ENCODE measurements around the gene BACE2. TPM values are rescaled to one million over a fixed set of nuclear protein-coding genes. Genes with fewer than 3 reads are reported as not detected.
"Not testable (repeated sequence)": the region's sequence is repeated elsewhere in the genome, so short reads cannot be mapped to it uniquely, and the experiment has no call there.

BACE2 gene
- total RNA-seq, 1 donor from 2014 or later: 43.2 TPM

DNA sequence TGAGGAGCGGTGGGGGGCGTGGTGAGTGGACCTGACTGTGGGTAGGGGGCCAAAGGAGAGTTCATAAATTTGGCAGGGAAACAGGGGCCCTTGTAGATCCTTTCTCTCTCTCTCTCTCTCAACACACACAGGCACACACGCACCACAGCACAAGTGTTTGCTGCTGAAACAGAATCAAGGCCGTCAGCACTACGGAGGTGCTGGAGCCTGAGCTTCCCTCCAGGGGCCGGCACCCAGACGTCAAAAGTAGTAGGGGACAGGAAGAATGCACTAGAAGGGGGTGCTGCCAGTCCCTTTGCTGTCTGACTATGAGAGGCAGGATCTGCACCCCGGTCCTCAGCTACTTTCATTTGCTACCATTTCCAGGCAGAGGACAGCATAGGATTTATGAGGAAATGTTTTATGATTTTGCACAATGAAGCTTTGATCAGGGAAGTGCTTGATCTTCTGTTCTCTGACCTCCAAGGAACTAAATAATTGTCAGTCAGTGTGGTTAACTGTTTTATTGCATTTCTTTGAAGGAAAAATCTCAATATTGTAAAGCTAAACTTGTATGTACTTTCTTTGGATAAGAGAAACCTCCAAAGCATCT lies 74.4 kb downstream of the BACE2 start:
- DNase-seq: no peak

GRCh38 chr21:41243107-41243506 lies 75.1 kb downstream of the BACE2 start:
- no peak for DNase-seq

- not testable (repeated sequence) for DNase-seq
Observed at GRCh38 chr21:41244266-41244880, 76.4 kb downstream of the BACE2 start.

DNA sequence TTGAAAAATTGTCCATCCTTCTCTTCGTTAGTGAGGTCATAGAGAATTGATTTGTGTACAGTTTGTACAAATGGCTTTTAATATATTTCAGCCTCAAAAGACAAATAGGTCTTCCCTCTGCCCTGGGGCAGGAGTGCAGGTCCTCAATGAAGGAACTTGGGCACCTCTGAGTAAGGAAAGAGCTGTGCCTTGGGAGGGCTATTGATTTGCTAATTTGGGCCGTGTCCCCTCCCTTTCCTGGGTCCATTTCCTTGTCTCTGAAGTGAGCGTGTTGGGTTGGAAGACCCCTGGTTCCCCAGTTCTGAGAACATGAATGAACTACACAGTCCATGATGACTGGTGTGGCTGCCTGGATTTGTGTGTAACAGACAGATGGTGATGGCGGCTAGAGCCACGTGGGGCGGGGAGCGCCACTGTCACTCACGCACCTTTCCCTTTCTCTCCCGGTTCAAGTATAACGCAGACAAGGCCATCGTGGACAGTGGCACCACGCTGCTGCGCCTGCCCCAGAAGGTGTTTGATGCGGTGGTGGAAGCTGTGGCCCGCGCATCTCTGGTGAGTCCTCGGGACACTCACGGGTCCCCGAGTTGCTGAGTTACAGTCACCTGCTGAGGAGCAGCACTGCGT lies 77.7 kb downstream of the BACE2 start:
- no peak for DNase-seq

- no peak for DNase-seq
Observed at GRCh38 chr21:41246808-41247207, 78.8 kb downstream of the BACE2 start.

DNA sequence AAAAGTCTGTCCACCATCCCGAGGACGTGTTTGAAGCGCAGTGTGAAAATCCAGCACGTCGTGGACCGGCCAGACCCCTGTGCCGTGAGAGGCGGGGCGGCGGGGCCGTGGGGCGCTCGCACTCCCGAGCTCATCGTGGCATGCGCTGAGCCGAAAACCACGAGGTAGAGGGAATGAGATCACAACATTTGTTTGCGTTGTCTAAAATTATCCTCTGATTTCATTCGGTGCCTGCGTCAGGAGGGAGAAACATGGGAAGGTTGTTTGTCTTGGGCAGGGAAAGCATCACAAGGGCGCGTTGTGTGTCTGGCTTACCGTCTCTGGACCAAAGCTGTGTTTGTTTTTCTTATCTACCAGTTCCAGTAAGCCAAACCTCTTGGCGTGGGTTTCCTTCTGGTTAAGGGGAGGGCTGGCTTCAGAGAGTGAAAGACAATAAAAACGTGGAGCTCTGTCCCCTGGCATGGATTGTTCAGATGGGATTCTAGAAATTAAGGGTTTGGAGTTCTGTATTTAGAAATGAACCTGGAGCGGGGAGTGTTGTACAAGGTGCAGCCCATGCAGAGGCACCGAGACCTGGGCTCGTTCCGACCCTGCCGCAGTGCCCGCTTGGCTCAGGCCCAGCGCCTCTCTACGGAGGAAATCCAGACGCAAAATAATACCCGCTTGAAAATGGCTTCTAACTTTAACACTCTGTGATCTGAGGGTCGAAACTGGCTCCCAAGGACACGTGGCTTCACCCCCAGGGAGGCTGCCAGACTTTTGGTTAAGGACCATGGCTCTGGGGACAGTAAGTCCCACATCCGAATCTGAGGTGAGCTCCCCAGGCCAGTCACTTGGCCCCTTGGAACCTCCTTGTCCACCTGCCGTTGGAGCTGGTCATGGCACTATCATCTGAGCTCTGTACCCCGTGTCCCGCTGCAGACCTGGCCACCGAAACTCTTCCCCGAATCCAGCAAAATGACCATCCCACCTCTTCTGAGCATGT lies 79.9 kb downstream of the BACE2 start:
- no peak for DNase-seq

DNA sequence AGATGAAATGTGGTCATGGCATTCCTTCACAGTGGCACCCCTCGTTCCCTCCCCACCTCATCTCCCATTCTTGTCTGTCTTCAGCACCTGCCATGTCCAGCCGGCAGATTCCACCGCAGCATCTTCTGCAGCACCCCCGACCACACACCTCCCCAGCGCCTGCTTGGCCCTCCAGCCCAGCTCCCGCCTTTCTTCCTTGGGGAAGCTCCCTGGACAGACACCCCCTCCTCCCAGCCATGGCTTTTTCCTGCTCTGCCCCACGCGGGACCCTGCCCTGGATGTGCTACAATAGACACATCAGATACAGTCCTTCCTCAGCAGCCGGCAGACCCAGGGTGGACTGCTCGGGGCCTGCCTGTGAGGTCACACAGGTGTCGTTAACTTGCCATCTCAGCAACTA lies 81.5 kb downstream of the BACE2 start:
- DNase-seq: no peak

DNA sequence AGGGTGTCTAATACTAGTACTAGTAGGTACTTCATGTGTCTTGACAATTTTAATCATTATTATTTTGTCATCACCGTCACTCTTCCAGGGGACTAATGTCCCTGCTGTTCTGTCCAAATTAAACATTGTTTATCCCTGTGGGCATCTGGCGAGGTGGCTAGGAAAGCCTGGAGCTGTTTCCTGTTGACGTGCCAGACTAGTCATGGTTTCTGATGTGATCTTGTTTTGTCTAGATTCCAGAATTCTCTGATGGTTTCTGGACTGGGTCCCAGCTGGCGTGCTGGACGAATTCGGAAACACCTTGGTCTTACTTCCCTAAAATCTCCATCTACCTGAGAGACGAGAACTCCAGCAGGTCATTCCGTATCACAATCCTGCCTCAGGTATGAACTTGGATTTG lies 82.6 kb downstream of the BACE2 start:
- no peak for DNase-seq

DNA sequence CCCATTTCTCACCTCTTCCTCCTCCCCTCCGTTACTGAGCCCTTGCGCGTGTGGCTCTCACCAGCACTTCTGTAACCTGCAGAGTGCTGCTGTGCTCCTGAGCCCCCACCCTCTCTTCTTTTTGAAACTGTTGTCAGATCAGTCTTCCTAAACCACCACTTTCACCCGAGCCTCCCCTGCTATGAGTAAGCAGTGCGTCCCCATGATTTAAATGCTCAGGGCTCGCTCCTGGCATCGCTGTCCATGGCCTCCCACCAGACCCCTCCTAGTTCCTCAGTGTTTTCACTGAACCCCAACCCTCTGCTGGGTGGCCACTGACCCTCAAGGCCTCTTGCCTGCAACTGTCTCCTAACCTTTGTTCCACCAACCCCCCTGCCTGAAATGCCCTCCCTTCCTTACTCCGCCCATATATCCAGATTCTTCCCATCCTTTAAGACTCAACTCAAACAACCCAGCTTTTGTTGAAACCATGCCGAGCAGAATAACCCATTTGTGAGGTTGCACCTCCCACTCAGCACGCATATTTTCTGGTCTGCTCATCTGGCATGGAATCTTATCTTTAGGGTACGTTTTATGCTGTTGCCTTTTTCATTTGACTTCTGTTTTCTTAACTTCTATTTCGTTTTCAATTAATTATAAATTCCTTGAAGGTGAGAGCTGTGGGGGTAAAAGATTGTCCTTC lies 84.1 kb downstream of the BACE2 start:
- no peak for DNase-seq

GRCh38 chr21:41254090-41254700 lies 86.2 kb downstream of the BACE2 start:
- no peak for DNase-seq

DNA sequence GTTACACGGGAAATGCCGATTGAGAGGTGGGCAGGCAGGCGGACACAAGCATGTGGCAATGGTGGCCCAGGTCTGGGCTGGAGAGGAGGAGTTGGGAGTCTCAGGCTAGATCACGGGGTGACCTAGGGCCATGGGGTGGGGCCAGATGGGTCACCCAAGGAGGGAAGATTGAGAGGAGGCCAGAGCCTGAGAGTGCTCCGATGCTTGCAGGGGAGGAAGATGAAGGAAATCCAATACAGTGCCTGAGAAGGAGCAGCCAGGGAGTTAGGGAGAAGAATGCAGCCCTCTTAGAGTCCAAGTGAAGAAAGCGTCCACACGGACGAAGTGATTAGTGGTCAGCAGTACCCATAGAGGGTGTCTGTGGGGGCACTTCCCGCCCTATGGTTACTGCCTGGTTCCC lies 87.2 kb downstream of the BACE2 start:
- no peak for DNase-seq

- not testable (repeated sequence) for DNase-seq
Observed at GRCh38 chr21:41256231-41256630, 88.3 kb downstream of the BACE2 start.

- DNase-seq: no peak
Observed at GRCh38 chr21:41256771-41257702, 89.1 kb downstream of the BACE2 start.

DNA sequence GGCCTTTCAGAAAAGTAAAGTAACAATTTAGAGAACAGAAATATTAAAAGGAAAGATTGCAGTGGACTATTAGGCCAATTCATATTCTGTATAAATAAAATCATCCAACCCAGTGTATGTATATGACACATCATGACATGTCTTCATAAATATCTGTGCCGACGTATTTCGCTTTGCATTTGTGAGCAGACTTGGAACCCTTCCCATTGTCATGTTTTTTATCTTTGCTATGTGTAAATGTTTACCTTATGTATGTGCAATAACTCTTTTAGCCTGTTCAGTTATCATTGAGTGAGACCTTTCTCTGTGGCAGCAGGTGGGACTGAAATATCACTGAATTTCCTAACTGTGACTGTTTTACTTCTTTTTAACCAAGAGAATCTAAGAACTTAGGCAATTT lies 90.7 kb downstream of the BACE2 start:
- no peak for DNase-seq

GRCh38 chr21:41260428-41260827 lies 92.5 kb downstream of the BACE2 start:
- DNase-seq: no peak

DNA sequence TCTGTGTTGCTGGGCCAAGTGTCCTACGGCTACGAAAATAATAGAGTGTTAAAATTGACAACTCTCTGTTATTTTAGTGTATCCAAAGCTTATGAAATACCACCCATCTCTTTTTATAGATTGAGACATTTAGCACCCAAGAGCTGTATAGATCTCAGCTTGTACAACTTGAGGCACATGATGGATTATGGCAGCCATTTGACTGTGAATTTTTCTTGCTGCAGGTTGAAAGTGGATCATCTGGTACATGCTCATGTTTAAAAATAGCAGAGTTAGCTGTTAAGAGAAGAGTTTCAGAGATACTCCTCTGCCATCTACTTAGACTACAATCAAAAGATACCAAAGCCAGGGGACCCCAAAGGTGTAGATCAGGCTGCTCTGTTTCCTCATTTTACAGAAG lies 99.4 kb downstream of the BACE2 start:
- DNase-seq: no peak

DNA sequence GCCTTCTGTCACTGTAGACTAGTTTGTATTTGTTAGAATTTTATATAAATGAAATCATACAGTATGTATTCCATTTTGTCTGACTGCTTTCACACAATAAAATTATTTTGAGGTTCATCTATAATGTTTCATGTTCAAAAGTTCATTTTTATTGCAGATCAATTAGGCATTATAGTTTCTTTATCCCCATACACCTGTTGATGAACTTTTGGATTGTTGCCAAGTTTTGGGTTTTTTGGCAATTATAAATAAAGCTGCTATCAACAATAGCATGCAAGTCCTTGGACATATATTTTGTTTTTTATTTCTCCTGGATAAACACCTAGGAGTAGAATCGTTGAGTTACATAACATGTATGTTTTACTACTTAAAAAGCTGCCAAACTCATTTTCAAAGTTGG lies 101.6 kb downstream of the BACE2 start:
- no peak for DNase-seq

DNA sequence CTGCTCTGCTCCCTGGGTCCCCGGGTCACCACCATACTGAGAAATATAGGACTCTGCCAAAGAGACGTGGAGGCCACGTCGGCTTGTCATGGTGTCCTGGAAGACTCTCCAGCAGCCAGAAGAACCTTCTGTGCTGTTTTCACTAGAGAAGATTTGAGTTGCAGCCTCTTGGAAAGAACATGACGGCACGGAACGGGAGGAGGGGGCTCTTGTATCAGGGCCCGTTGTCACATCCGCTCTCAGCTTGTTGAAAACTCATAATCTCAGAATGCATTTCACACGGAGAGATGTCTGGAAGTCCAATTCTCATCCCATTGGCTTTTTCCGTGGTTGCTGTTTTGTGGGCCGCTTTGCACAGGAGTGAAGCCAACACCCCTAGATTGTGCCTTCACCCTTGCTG lies 109.2 kb downstream of the BACE2 start:
- DNase-seq: no peak

GRCh38 chr21:41277846-41278245 lies 109.9 kb downstream of the BACE2 start:
- no peak for DNase-seq

DNA sequence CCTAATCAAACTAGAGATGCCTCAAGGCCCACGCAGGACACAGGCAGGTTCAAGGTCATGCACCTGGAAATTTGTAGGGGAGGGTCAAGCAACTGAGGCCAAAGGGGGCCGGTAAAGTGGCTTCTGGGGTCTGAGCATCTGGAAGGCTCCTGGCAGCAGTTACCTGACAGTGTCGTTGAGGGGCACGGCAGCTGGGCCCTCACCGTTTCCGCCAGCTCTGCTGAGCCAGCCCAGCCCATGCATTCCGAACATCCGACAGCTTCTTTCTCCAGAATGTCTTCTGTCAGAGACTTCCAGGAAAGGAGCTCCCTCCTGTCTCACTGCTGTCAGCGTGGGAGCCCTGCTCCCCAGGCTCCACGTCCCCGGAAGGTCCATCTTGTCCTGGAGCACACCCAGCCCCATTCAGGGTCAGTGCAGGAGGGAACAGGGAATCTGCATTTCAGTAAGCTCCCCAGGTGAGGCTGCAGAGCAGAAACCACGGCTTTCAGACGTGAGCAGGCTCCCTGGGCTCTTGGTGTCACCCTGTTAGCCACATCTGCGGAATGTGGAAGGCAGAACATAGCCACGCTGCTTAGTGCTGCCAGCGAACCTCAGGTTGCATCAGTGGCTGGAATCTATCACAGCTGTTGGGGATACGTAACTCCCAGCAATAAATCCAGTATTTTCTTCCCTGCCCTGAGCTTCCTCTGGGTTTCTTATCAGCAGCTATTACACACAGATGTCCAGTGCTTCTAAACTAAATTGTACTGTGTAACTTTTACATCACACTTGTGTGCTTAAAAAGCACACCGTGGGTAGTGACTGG lies 112.4 kb downstream of the BACE2 start:
- peak; percentile 18 for DNase-seq

All from tongue (tissue), 2 donors.